GM21576 (cell line): Measurements from ENCODE around the gene MITF.
"Not testable (repeated sequence)": the region's sequence is repeated elsewhere in the genome, so short reads cannot be mapped to it uniquely, and the experiment has no call there.

ENCODE experiments used
- ATAC-seq: cut with Tn5 transposase; IDR thresholded peaks from one replicate; pipeline ENCODE4 v1.9.1; 2021; ENCODE audit warnings: mild to moderate bottlenecking, moderate library complexity; ENCODE audit not compliant: unreplicated experiment

The MITF gene

GRCh38 chr3:69784954-69785514 is 45.8 kb downstream of the MITF start:
- ATAC-seq: no peak

GRCh38 chr3:69785769-69786320 is 46.6 kb downstream of the MITF start:
- no peak for ATAC-seq

GRCh38 chr3:69786854-69787253 is 47.6 kb downstream of the MITF start:
- ATAC-seq: no peak

GRCh38 chr3:69787436-69788168 is 48.3 kb downstream of the MITF start:
- no peak for ATAC-seq

- ATAC-seq: no peak
These were observed 51.8 kb downstream of the MITF start for GRCh38 chr3:69791106-69791505.

GRCh38 chr3:69791919-69792399 is 52.7 kb downstream of the MITF start:
- ATAC-seq: no peak

- not testable (repeated sequence) for ATAC-seq
These were observed 56.9 kb downstream of the MITF start for GRCh38 chr3:69796126-69796525.

- no peak for ATAC-seq
These were observed 64.5 kb downstream of the MITF start for GRCh38 chr3:69803681-69804270.

GRCh38 chr3:69805491-69805890 is 66.2 kb downstream of the MITF start:
- no peak for ATAC-seq

GRCh38 chr3:69806735-69807438 is 67.6 kb downstream of the MITF start:
- no peak for ATAC-seq

GRCh38 chr3:69807674-69808073 is 68.4 kb downstream of the MITF start:
- no peak for ATAC-seq

GRCh38 chr3:69809076-69809835 is 70.0 kb downstream of the MITF start:
- no peak for ATAC-seq

GRCh38 chr3:69811452-69812401 is 72.5 kb downstream of the MITF start:
- no peak for ATAC-seq

- no peak for ATAC-seq
These were observed 76.7 kb downstream of the MITF start for GRCh38 chr3:69815970-69816369.

GRCh38 chr3:69817988-69818387 is 78.7 kb downstream of the MITF start:
- ATAC-seq: no peak

- no peak for ATAC-seq
These were observed 80.0 kb downstream of the MITF start for GRCh38 chr3:69819282-69819681.

- no peak for ATAC-seq
These were observed 81.9 kb downstream of the MITF start for GRCh38 chr3:69821133-69821532.

- no peak for ATAC-seq
These were observed 84.5 kb downstream of the MITF start for GRCh38 chr3:69823743-69824142.

GRCh38 chr3:69825446-69825845 is 86.2 kb downstream of the MITF start:
- ATAC-seq: no peak
